ENCODE data around the gene RHOB. TPM values are rescaled to one million over a fixed set of nuclear protein-coding genes. Genes with fewer than 3 reads are reported as not detected.
"Not testable (repeated sequence)": the region's sequence is repeated elsewhere in the genome, so short reads cannot be mapped to it uniquely, and the experiment has no call there.

The RHOB gene
- polyA plus RNA-seq, 1 donor from 2014 or later = 205 TPM

DNA sequence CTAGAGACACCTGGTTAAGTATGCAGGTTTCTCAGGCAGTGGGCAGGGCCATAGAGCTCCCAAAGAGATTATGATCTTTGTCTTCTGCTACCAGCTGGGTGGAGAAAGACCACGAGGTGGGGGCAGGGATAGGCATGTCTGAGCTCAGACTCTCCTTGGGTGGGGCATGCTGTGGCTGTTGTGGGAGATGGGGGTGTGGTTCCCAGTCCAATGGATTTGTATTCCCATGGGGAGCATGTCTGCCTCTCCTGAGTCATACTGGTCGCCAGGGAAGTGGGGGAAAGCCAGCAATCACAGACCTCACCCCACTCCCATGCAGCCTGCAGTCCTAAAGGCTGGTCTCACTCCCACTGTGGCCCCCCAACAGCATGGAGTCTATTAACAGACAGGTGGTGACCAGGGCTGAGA is 31.4 kb upstream of the RHOB start:
- H4K20me1 ChIP-seq (ENCODE audit: insufficient read depth) = no peaks in the 10 kb centered on the region
- no peak overlapping the region for H3K27ac ChIP-seq (ENCODE audit: low read length)
- no peaks in the 10 kb centered on the region for H3K27me3 ChIP-seq (ENCODE audit: insufficient read depth, low read depth, low read length)
- H3K4me2 ChIP-seq (ENCODE audit: low read length) = no peak overlapping the region
- H3K9ac ChIP-seq (ENCODE audit: low read length) = no peak overlapping the region
- no peak overlapping the region for H3K4me3 ChIP-seq (ENCODE audit: low read length)
- no peaks in the 10 kb centered on the region for H3K9me2 ChIP-seq (ENCODE audit: insufficient read depth, low read length)
- no peak for TF ChIP-seq EP300 (conservative IDR thresholded peaks at IDR 0.05; ENCODE audit: poor library complexity, severe bottlenecking)
- no peak for TF ChIP-seq SMC3 (conservative IDR thresholded peaks at IDR 0.05; ENCODE audit: poor library complexity)
- no peak for TF ChIP-seq EZH2 (IDR thresholded peaks at IDR 0.05; ENCODE audit: borderline replicate concordance, insufficient read depth, low read length, poor library complexity, severe bottlenecking)
- no peak for TF ChIP-seq RAD21 (conservative IDR thresholded peaks at IDR 0.05)
- TF ChIP-seq, protein P1, sequence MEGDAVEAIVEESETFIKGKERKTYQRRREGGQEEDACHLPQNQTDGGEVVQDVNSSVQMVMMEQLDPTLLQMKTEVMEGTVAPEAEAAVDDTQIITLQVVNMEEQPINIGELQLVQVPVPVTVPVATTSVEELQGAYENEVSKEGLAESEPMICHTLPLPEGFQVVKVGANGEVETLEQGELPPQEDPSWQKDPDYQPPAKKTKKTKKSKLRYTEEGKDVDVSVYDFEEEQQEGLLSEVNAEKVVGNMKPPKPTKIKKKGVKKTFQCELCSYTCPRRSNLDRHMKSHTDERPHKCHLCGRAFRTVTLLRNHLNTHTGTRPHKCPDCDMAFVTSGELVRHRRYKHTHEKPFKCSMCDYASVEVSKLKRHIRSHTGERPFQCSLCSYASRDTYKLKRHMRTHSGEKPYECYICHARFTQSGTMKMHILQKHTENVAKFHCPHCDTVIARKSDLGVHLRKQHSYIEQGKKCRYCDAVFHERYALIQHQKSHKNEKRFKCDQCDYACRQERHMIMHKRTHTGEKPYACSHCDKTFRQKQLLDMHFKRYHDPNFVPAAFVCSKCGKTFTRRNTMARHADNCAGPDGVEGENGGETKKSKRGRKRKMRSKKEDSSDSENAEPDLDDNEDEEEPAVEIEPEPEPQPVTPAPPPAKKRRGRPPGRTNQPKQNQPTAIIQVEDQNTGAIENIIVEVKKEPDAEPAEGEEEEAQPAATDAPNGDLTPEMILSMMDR (IDR thresholded peaks at IDR 0.05; ENCODE audit: poor library complexity, severe bottlenecking) = no peak
- no peak for TF ChIP-seq MXI1 (conservative IDR thresholded peaks at IDR 0.05; ENCODE audit: poor library complexity, severe bottlenecking)
- no peak for TF ChIP-seq POLR2AphosphoS5 (IDR thresholded peaks at IDR 0.05)
- TF ChIP-seq, protein P2, sequence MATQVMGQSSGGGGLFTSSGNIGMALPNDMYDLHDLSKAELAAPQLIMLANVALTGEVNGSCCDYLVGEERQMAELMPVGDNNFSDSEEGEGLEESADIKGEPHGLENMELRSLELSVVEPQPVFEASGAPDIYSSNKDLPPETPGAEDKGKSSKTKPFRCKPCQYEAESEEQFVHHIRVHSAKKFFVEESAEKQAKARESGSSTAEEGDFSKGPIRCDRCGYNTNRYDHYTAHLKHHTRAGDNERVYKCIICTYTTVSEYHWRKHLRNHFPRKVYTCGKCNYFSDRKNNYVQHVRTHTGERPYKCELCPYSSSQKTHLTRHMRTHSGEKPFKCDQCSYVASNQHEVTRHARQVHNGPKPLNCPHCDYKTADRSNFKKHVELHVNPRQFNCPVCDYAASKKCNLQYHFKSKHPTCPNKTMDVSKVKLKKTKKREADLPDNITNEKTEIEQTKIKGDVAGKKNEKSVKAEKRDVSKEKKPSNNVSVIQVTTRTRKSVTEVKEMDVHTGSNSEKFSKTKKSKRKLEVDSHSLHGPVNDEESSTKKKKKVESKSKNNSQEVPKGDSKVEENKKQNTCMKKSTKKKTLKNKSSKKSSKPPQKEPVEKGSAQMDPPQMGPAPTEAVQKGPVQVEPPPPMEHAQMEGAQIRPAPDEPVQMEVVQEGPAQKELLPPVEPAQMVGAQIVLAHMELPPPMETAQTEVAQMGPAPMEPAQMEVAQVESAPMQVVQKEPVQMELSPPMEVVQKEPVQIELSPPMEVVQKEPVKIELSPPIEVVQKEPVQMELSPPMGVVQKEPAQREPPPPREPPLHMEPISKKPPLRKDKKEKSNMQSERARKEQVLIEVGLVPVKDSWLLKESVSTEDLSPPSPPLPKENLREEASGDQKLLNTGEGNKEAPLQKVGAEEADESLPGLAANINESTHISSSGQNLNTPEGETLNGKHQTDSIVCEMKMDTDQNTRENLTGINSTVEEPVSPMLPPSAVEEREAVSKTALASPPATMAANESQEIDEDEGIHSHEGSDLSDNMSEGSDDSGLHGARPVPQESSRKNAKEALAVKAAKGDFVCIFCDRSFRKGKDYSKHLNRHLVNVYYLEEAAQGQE (IDR thresholded peaks at IDR 0.05; ENCODE audit: borderline replicate concordance) = no peak
- no peak for TF ChIP-seq TAF1 (IDR thresholded peaks at IDR 0.05; ENCODE audit: low read depth)
- H3K9me3 ChIP-seq (ENCODE audit: low read length) = no peaks in the 10 kb centered on the region
- H2AFZ ChIP-seq (ENCODE audit: low read depth, low read length) = no peak overlapping the region
- no peaks in the 10 kb centered on the region for H3F3A ChIP-seq (ENCODE audit: insufficient read depth, low read length, poor library complexity, severe bottlenecking)
- no peaks in the 10 kb centered on the region for H3K79me2 ChIP-seq (replicated peaks; ENCODE audit: insufficient read depth, low read length)
- H3K36me3 ChIP-seq (ENCODE audit: insufficient read depth, low read length) = no peaks in the 10 kb centered on the region

DNA sequence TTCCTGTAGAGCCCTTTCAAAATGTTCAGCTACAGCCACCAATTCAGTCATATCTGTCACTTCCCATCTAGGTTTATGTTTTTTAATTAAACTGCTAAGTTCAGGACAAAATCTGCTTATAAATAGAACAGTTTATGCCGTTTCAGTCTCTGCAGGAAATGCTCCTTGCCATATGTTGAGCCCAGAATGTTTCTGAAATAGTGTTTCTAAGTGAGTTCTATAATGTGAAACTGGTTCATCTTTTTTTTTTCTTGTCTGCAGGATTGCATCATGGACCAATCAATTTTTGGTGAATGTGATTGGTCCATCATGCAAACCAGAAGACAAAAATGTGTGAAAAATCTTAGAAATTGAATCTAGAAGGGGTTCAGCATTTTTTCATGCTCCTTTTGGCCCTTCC is 30.2 kb upstream of the RHOB start:
- Histone ChIP-seq H3K27ac (ENCODE audit: low read length) (no peak overlapping the region), H3K36me3 (ENCODE audit: insufficient read depth, low read length) (no peaks in the 10 kb centered on the region), H3K9me3 (ENCODE audit: low read length) (no peaks in the 10 kb centered on the region), H3K9ac (ENCODE audit: low read length) (no peak overlapping the region), H3F3A (ENCODE audit: insufficient read depth, low read length, poor library complexity, severe bottlenecking) (no peaks in the 10 kb centered on the region), H3K79me2 (replicated peaks; ENCODE audit: insufficient read depth, low read length) (no peaks in the 10 kb centered on the region), H3K9me2 (ENCODE audit: insufficient read depth, low read length) (no peaks in the 10 kb centered on the region), H3K4me3 (ENCODE audit: low read length) (no peak overlapping the region), H3K27me3 (ENCODE audit: insufficient read depth, low read depth, low read length) (no peaks in the 10 kb centered on the region), H3K4me2 (ENCODE audit: low read length) (no peak overlapping the region), H4K20me1 (ENCODE audit: insufficient read depth) (no peaks in the 10 kb centered on the region), H2AFZ (ENCODE audit: low read depth, low read length) (no peak overlapping the region)
- TF ChIP-seq TAF1 (IDR thresholded peaks at IDR 0.05; ENCODE audit: low read depth) (no peak), RAD21 (conservative IDR thresholded peaks at IDR 0.05) (no peak), EZH2 (IDR thresholded peaks at IDR 0.05; ENCODE audit: borderline replicate concordance, insufficient read depth, low read length, poor library complexity, severe bottlenecking) (no peak), SMC3 (conservative IDR thresholded peaks at IDR 0.05; ENCODE audit: poor library complexity) (no peak), EP300 (conservative IDR thresholded peaks at IDR 0.05; ENCODE audit: poor library complexity, severe bottlenecking) (no peak), POLR2AphosphoS5 (IDR thresholded peaks at IDR 0.05) (no peak), MXI1 (conservative IDR thresholded peaks at IDR 0.05; ENCODE audit: poor library complexity, severe bottlenecking) (no peak)
- TF ChIP-seq, protein P1 (IDR thresholded peaks at IDR 0.05; ENCODE audit: poor library complexity, severe bottlenecking) = no peak
- TF ChIP-seq, protein P2 (IDR thresholded peaks at IDR 0.05; ENCODE audit: borderline replicate concordance) = no peak

DNA sequence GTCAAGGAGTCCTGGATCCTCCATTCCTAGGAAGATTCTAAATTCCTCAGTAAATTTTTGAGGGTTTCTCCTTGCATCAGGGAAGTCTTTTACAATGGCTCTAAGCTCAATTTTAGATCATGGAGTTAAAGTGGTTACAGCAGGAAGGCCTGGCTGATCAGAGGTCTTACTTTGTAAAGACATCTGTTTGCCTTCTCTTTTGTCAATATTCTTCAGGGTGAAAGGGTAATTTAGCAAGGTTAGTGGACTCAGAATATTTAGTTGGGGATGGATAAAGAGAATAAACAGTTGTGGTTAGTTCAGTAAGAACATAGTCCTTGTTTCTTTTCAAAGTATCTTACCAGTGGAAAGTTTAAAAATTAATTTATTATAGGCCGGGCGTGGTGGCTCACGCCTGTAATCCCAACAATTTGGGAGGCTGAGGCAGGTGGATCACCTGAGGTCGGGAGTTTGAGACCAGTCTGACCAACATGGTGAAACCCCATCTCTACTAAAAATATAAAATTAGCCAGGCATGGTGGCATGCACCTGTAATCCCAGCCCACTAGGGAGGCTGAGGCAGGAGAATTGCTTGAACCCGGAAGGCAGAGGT is 29.5 kb upstream of the RHOB start:
- H3K9ac ChIP-seq (ENCODE audit: low read length); H3K4me2 ChIP-seq (ENCODE audit: low read length); H4K20me1 ChIP-seq (ENCODE audit: insufficient read depth); H2AFZ ChIP-seq (ENCODE audit: low read depth, low read length); H3K27me3 ChIP-seq (ENCODE audit: insufficient read depth, low read depth, low read length); H3K9me3 ChIP-seq (ENCODE audit: low read length); H3K36me3 ChIP-seq (ENCODE audit: insufficient read depth, low read length); H3K79me2 ChIP-seq (replicated peaks; ENCODE audit: insufficient read depth, low read length); H3K9me2 ChIP-seq (ENCODE audit: insufficient read depth, low read length); H3K27ac ChIP-seq (ENCODE audit: low read length); H3K4me3 ChIP-seq (ENCODE audit: low read length); H3F3A ChIP-seq (ENCODE audit: insufficient read depth, low read length, poor library complexity, severe bottlenecking): not testable (repeated sequence)
